ENCODE data around the gene ATG5. TPM values are rescaled to one million over a fixed set of nuclear protein-coding genes. Genes with fewer than 3 reads are reported as not detected.
"Not testable (repeated sequence)": the region's sequence is repeated elsewhere in the genome, so short reads cannot be mapped to it uniquely, and the experiment has no call there.

Gene ATG5
- total RNA-seq, 2 donors from 2014 or later: 21.1 to 26.5 TPM

DNA sequence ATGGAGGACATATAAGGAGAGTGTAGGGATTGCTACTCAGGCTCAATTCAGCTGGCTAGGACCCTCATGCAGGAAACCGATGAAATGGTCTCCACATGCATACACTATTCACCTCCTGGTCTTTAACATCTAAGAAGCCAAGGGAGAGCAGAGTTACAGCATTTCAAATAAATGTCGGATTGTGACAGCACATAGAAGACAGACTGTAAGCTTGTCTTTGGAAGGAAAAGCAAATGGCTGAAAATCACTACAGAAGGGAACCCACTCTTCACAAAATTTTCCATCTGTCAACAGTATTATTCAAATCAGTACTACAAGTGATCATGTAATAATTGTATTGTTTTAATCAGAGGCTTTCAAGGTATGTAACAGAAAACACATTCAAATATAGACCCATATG is 72.9 kb downstream of the ATG5 start:
- Histone ChIP-seq H3K4me1 (no peaks in the 10 kb centered on the region), H3K36me3 (replicated peaks in 1 of 2; ENCODE audit: insufficient read depth in 1 of 2, low read depth in 2 of 2) (no peaks in the 10 kb centered on the region), H3K27me3 (no peaks in the 10 kb centered on the region), H3K27ac (no peak overlapping the region), H3K9me3 (no peaks in the 10 kb centered on the region), H3K4me3 (no peak overlapping the region)
- intact Hi-C loops (cut with DNase I): no loop called here
- 93 to 95% methylated on average over 2 of the region's 2 CpGs for WGBS, 2 donors
- no peak for DNase-seq
- TF ChIP-seq, protein P1, sequence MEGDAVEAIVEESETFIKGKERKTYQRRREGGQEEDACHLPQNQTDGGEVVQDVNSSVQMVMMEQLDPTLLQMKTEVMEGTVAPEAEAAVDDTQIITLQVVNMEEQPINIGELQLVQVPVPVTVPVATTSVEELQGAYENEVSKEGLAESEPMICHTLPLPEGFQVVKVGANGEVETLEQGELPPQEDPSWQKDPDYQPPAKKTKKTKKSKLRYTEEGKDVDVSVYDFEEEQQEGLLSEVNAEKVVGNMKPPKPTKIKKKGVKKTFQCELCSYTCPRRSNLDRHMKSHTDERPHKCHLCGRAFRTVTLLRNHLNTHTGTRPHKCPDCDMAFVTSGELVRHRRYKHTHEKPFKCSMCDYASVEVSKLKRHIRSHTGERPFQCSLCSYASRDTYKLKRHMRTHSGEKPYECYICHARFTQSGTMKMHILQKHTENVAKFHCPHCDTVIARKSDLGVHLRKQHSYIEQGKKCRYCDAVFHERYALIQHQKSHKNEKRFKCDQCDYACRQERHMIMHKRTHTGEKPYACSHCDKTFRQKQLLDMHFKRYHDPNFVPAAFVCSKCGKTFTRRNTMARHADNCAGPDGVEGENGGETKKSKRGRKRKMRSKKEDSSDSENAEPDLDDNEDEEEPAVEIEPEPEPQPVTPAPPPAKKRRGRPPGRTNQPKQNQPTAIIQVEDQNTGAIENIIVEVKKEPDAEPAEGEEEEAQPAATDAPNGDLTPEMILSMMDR (IDR thresholded peaks at IDR 0.05): no peak
- TF ChIP-seq POLR2A (IDR thresholded peaks at IDR 0.05): no peak
- ATAC-seq: no peak

DNA sequence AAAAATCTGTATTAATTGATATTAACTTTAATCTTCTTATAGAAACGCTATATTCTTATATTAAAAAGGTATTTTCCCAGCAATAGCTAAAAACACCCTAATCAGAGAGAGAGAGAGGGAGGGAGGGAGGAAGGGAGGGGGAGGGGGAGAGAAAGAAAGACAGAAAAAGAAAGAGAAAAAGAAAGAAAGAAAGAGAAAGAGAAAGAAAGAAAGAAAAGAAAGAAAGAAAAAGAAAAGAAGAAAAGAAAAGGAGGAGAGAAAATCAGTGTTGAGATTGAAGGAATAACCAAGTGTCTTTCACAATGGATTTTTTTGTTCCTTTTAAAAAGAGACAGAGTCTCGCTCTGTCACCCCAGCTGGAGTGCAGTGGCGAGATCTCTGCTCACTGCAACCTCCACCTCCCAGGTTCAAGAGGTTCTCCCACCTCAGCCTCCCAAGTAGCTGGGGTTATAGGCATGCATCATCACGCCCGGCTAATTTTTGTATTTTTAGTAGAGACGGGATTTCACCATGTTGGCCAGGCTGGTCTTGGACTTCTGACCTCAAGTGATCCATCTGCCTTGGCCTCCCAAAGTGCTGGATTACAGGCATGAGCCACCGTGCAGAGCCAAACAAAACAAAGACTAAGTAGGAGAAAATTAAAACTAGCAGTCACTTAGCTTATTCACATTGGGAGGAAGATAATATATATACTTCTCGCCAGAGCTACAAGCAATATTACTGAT is 73.9 kb downstream of the ATG5 start:
- H3K4me3 ChIP-seq; H3K27me3 ChIP-seq; DNase-seq; H3K9me3 ChIP-seq; ATAC-seq; H3K27ac ChIP-seq; H3K4me1 ChIP-seq; intact Hi-C loops (cut with DNase I); H3K36me3 ChIP-seq (replicated peaks in 1 of 2; ENCODE audit: insufficient read depth in 1 of 2, low read depth in 2 of 2): not testable (repeated sequence)
- WGBS, 2 donors: 92 to 93% methylated on average over 8 of the region's 8 CpGs

DNA sequence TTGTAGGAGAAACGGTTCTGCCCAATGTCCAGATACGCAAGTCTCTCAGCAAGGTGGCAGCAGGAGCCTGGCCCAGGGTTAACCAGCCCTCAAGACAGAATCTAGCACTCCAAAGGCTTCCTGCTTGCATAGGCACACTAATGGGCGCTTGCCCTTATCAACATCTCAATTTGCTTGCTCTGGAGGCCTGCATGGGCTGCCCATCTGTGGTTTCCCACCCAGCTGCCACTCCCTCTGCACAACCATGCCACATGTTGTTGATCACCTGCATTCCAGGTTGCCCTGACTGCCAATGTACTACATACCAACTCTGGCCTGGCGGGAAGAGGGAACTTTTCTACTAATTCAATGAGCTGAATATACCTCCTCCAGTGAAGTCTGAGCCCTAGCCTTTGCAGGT is 74.6 kb downstream of the ATG5 start:
- Histone ChIP-seq H3K27me3 (no peaks in the 10 kb centered on the region), H3K9me3 (no peaks in the 10 kb centered on the region), H3K4me3 (no peak overlapping the region), H3K36me3 (replicated peaks in 1 of 2; ENCODE audit: insufficient read depth in 1 of 2, low read depth in 2 of 2) (no peaks in the 10 kb centered on the region), H3K27ac (no peak overlapping the region), H3K4me1 (no peaks in the 10 kb centered on the region)
- 82% methylated on average over 4 of the region's 4 CpGs for WGBS, 2 donors
- ATAC-seq (no peak), DNase-seq (peak in 1 of 4 donors; percentile 17)
- no peak for TF ChIP-seq POLR2A (IDR thresholded peaks at IDR 0.05)
- TF ChIP-seq, protein P1 (IDR thresholded peaks at IDR 0.05): no peak
- intact Hi-C loops (cut with DNase I): no loop called here

DNA sequence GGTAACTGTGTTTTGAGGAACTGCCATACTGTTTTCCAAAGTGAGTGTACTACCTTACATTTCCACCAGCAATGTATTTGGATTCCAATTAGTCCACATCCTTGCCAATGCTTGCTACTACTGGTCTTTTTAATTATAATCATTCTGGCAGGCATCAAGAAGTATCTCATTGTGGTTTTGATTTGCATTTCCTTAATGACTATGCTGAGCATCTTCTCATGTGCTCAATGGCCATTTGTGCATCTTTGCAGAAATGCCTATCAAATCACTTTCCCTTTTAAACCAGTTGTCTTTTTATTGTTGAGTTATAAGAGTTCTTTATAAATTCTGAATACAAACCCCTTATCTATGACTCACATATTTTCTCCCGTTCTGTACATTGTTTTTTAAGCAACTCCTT is 75.9 kb downstream of the ATG5 start:
- intact Hi-C loops (cut with DNase I): no loop called here
- H3K27me3 ChIP-seq: no peaks in the 10 kb centered on the region
- H3K27ac ChIP-seq: no peak overlapping the region
- no peak for ATAC-seq
- TF ChIP-seq, protein P1 (IDR thresholded peaks at IDR 0.05): no peak
- no peak for TF ChIP-seq POLR2A (IDR thresholded peaks at IDR 0.05)
- no peaks in the 10 kb centered on the region for H3K4me1 ChIP-seq
- no peaks in the 10 kb centered on the region for H3K9me3 ChIP-seq
- no peak for DNase-seq
- 91 to 93% methylated on average over 1 of the region's 1 CpG for WGBS, 2 donors
- H3K36me3 ChIP-seq (replicated peaks in 1 of 2; ENCODE audit: insufficient read depth in 1 of 2, low read depth in 2 of 2): no peaks in the 10 kb centered on the region
- H3K4me3 ChIP-seq: no peak overlapping the region

DNA sequence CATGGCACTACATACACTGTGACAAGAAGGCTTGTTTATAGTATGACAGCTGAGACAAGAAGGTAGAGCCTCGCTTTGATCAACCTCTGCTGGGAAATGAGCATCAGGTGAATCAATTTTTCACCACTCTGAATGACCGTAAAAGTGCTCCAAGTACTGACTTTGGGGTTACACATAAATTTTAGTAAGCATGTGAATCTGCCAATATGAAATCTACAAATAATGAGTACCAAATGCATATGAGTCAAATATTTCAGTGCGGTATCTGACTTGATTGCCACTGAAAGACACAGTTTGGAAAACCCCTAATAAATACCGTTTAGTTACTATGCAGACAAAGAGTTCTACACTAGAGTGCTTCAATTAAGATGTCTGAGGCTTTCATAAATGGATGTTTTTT is 77.8 kb downstream of the ATG5 start:
- ATAC-seq (no peak), DNase-seq (no peak)
- Histone ChIP-seq H3K4me1 (no peaks in the 10 kb centered on the region), H3K36me3 (replicated peaks in 1 of 2; ENCODE audit: insufficient read depth in 1 of 2, low read depth in 2 of 2) (no peaks in the 10 kb centered on the region), H3K27me3 (no peaks in the 10 kb centered on the region), H3K4me3 (no peak overlapping the region), H3K9me3 (no peaks in the 10 kb centered on the region), H3K27ac (no peak overlapping the region)
- intact Hi-C loops (cut with DNase I): no loop called here
- no peak for TF ChIP-seq POLR2A (IDR thresholded peaks at IDR 0.05)
- TF ChIP-seq, protein P1 (IDR thresholded peaks at IDR 0.05): no peak
- 87 to 91% methylated on average over 4 of the region's 4 CpGs for WGBS, 2 donors
